Glutamatergic neuron (in vitro differentiated cells): ENCODE results near the gene MARCKSL1. TPM values are rescaled to one million over a fixed set of nuclear protein-coding genes. Genes with fewer than 3 reads are reported as not detected.

ENCODE experiments used
- DNase-seq: peaks from one replicate; pipeline ENCODE4 v3.0.0; 2022
- H3K27ac Mint-ChIP-seq: one replicate; pipeline ENCODE4 v1.8.0; 2020; ENCODE audit warnings: mild to moderate bottlenecking, mixed read lengths, inconsistent platforms; ENCODE audit not compliant: unreplicated experiment
- H3K27me3 Mint-ChIP-seq: one replicate; pipeline ENCODE4 v1.8.0; 2020; ENCODE audit warnings: mild to moderate bottlenecking, moderate library complexity, mixed read lengths, inconsistent platforms; ENCODE audit not compliant: unreplicated experiment
- H3K36me3 Mint-ChIP-seq: one replicate; pipeline ENCODE4 v1.8.0; 2020; ENCODE audit warnings: mild to moderate bottlenecking, mixed read lengths, inconsistent platforms; ENCODE audit not compliant: unreplicated experiment
- H3K4me1 Mint-ChIP-seq: one replicate; pipeline ENCODE4 v1.8.0; 2020; ENCODE audit warnings: mild to moderate bottlenecking, low read depth, mixed read lengths, inconsistent platforms; ENCODE audit not compliant: unreplicated experiment
- H3K4me3 Mint-ChIP-seq: one replicate; pipeline ENCODE4 v1.8.0; 2020; ENCODE audit warnings: mild to moderate bottlenecking, mixed read lengths, inconsistent platforms; ENCODE audit not compliant: unreplicated experiment
- H3K9me3 Mint-ChIP-seq: one replicate; pipeline ENCODE4 v1.8.0; 2020; ENCODE audit warnings: mild to moderate bottlenecking, moderate library complexity, mixed read lengths, inconsistent platforms; ENCODE audit not compliant: unreplicated experiment
- CTCF ChIP-seq: fragments of 200-600 bp; sonication (generic); IDR thresholded peaks from one replicate; pipeline ENCODE4 v1.5.0; 2021; ENCODE audit not compliant: partially characterized antibody, unreplicated experiment
- long read RNA-seq: library from polyadenylated mRNA; unstranded; transcript quantifications from one replicate; pipeline ENCODE4 v2.0.0, GENCODE V29; 2020; ENCODE audit not compliant: unreplicated experiment
- total RNA-seq: library from RNA; stranded (reverse); fragmentation: NEBNext Ultra II Directional; extraction: Animal tissue kit (Norgen Biotek cat#: 25700); gene quantifications from one replicate; pipeline ENCODE4 v1.2.1, GENCODE V29; 2021; ENCODE audit not compliant: unreplicated experiment

MARCKSL1 gene, protein sequence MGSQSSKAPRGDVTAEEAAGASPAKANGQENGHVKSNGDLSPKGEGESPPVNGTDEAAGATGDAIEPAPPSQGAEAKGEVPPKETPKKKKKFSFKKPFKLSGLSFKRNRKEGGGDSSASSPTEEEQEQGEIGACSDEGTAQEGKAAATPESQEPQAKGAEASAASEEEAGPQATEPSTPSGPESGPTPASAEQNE
- 912 TPM for total RNA-seq
- long read RNA-seq, transcript MARCKSL1-201 (2 exons, 1,699 nt), result major isoform, 1,390 of 1,433 reads
- long read RNA-seq, partial matches to known transcripts, result 21 of 1,433 reads
- long read RNA-seq, other reads (novel, unspliced or antisense), result 22 of 1,433 reads

DNA sequence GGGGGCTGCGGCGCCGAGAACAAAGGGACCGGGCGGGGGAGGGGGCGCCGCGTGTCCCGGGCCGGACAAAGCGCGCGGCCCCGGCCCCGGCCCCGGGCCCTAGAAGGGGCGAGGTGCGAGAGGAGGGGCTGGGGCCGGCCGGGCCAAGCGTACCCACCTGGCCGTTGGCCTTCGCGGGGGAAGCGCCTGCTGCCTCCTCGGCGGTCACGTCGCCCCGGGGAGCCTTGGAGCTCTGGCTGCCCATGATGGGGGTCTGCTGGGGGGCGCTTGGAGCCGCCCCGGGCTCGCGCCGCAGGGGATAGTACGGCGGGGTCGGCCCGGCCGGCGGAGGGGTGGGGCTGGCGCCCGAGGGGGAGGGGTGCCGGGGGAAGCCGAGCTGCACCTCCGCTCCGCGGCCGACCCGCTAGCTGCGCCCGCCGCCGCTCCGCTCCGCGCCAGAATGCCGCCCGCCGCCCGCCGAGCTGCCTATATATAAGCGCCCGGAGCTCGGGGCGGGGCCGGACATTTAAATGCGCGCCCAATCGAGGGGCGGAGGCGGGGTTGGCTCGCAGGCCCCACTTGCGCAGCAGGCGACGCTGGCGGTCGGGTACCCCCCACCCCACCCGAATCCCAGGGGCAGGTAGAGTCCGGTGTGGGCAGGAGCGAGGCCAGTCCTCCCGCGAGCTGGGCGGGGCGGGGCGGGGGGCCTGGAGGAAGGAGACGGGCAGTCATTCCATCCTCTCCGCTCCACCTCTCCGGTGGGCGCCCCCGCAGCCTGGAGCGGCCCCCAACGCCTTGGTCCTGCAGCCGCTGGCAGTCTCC, at the start of gene MARCKSL1:
TSS of gene MARCKSL1 (minus strand) at position 444 of the 801 bp plus-strand sequence. CDS start at position 244, 200 bp downstream.
- peaks cover 17% of the 10 kb centered on the region for H3K9me3 Mint-ChIP-seq
- H3K4me3 Mint-ChIP-seq, result peak within 1 kb of the TSS; percentile 92
- no peak for TF ChIP-seq CTCF
- DNase-seq, result peak; percentile 90
- peaks cover 10% of the 10 kb centered on the region for H3K36me3 Mint-ChIP-seq
- peaks cover 24% of the 10 kb centered on the region for H3K4me1 Mint-ChIP-seq
- peaks cover 8% of the 10 kb centered on the region for H3K27me3 Mint-ChIP-seq
- H3K27ac Mint-ChIP-seq, result peak within 1 kb of the TSS; percentile 85

- TF ChIP-seq CTCF, result no peak
- no peaks in the 10 kb centered on the region for H3K4me1 Mint-ChIP-seq
- H3K9me3 Mint-ChIP-seq, result peaks cover 1% of the 10 kb centered on the region
- no peak overlapping the region for H3K27ac Mint-ChIP-seq
- no peak for DNase-seq
- H3K27me3 Mint-ChIP-seq, result peaks cover 2% of the 10 kb centered on the region
- no peaks in the 10 kb centered on the region for H3K36me3 Mint-ChIP-seq
- H3K4me3 Mint-ChIP-seq, result no peak overlapping the region
Observed at GRCh38 chr1:32380057-32380456, 44.0 kb upstream of the MARCKSL1 start.

DNA sequence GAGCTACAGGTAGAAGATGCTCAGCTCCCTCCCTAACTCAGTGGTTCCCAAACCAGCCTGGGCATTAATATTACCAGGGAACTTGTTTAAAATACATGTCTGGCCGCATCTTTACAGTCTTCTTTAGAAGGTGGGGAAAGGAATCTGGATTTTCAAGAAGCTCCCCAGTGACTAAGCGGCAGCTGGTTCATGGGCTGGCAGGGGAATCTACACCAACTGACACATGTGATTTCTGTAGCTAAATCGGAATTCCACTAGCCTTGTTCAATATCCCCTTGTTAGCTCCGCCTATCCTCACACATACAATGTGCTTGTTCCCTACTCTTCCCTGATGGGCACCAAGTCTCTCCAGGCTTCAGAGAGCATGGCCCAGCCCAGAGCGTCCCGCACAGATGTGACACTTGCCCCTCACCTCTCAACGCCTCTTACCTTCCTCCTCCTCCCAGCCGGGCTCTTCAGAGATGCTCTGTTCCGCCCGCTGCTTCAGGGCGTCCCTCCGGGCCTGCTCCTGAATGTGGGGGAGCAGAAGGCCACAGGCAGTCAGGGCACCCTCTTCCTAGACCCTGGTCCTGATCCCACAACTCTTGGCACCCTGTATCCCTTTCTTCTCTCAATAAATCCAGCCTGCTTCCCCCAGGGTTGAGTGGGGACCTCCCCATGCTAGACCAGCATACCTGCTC, 41.6 kb upstream of the MARCKSL1 start:
- H3K36me3 Mint-ChIP-seq, result peaks cover 4% of the 10 kb centered on the region
- DNase-seq, result no peak
- no peak overlapping the region for H3K27ac Mint-ChIP-seq
- H3K4me1 Mint-ChIP-seq, result no peaks in the 10 kb centered on the region
- H3K9me3 Mint-ChIP-seq, result peaks cover 1% of the 10 kb centered on the region
- no peak overlapping the region for H3K4me3 Mint-ChIP-seq
- no peak for TF ChIP-seq CTCF
- peaks cover 9% of the 10 kb centered on the region for H3K27me3 Mint-ChIP-seq

DNA sequence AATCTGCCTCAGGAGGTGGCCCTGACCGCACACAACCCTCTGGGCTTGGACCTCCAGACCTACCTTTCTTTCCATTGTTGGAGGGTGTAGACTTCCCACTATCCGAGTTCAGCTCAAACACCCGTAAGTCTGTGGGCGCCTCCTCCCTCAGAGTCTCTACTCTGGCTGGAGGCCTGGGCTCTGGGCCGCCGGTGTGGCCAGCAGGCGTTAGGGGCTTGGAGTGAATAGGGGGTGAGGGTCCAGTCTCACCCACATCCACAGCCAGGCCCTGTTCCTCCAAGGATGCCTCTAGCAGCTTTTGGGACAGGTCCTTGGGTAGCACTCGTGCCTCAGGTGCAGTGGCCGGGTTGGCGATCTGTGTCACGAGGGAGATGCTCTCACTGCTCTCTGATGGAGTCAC, 40.2 kb upstream of the MARCKSL1 start:
- H3K4me3 Mint-ChIP-seq, result no peak overlapping the region
- H3K4me1 Mint-ChIP-seq, result peaks cover 2% of the 10 kb centered on the region
- no peak for TF ChIP-seq CTCF
- peaks cover 9% of the 10 kb centered on the region for H3K27me3 Mint-ChIP-seq
- no peak overlapping the region for H3K27ac Mint-ChIP-seq
- H3K9me3 Mint-ChIP-seq, result peaks cover 1% of the 10 kb centered on the region
- DNase-seq, result no peak
- H3K36me3 Mint-ChIP-seq, result peaks cover 4% of the 10 kb centered on the region
